Activated CD4-positive, alpha-beta T cell treated with anti-CD3 and anti-CD28 coated beads, Interleukin-2, amount 50 U/mL, for 4 hours (primary cell): ENCODE data around the gene ARL14EPL.

Source experiments
- DNase-seq, 2 experiments: peaks; one replicate each; pipeline ENCODE4 v3.0.0-alpha.2; 2020

ARL14EPL gene

DNA sequence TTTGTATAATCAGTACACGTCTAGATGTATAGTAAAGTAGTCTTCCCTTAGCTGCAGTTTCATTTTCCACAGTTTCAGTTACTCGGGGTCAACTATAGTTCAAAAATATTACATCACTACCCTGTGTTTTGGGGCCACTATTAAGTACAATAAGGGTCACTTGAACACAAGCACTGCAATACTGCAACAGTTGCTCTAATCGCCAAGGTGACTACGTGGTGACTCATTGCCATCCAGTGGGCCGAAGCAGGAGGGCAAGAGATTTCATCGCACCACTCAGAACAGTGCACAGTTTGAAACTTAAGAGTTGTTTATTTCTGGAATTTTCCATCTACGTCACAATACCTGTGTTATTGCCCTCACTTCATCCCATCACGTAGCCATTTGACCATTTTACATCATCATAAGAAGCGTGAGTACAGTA is at the start of gene ARL14EPL:
TSS of gene ARL14EPL (plus strand) at position 379 of the 424 bp plus-strand sequence. CDS start 18,994 bp downstream, outside the sequence.
- no peak for DNase-seq

- DNase-seq: no peak
These were observed 48.8 kb upstream of the ARL14EPL start for GRCh38 chr5:115983519-115983918.

- no peak for DNase-seq
These were observed 46.2 kb upstream of the ARL14EPL start for GRCh38 chr5:115985802-115986757.

- DNase-seq: no peak
These were observed 44.3 kb upstream of the ARL14EPL start for GRCh38 chr5:115988002-115988401.

DNA sequence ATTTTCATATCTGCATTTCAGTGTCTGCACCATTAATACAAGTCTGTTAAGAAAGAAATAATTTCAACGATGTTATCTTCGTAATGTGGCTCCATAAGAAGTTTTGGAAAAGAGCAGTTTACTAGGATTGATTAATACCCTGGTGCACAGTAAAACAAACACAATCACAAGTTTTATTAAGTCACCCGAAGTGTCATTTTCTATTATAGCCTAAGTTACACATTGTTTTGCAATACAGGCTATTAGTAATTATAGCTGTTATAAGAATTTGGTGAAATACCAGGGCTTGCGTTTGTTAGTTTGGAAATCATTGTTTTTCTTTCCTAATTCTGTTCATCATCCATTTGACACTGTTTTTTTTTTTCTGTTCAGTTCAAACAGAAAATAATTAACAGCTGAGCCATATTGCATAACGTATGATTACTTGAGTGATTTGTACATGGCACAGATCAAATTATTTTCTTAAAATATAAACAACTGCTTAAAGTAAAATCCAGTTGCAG is 39.4 kb upstream of the ARL14EPL start:
- DNase-seq: no peak

DNA sequence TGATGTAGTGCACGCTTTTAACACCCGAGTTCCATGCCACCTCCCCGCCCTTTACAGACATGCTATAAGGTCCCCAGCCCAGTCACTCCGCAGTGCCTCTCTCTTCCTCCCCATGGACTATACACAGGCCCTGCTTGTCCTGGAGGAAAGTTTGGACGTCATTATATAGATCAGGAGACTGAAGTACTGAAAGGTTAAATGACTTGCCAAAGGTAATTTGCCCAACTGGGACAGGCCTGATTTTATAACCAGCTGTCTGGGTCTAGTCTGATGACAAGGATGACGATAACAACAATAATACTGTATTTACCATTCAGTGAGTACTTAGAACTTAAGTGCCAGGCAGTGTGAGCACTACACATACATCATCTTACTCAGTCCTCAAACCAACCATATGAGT is 36.9 kb upstream of the ARL14EPL start:
- DNase-seq: no peak

- no peak for DNase-seq
These were observed 30.0 kb upstream of the ARL14EPL start for GRCh38 chr5:116002116-116002906.

GRCh38 chr5:116004248-116004647 is 28.0 kb upstream of the ARL14EPL start:
- DNase-seq: no peak

- no peak for DNase-seq
These were observed 22.5 kb upstream of the ARL14EPL start for GRCh38 chr5:116009806-116010205.

GRCh38 chr5:116011046-116011445 is 21.2 kb upstream of the ARL14EPL start:
- DNase-seq: no peak

GRCh38 chr5:116013207-116013785 is 19.0 kb upstream of the ARL14EPL start:
- no peak for DNase-seq

DNA sequence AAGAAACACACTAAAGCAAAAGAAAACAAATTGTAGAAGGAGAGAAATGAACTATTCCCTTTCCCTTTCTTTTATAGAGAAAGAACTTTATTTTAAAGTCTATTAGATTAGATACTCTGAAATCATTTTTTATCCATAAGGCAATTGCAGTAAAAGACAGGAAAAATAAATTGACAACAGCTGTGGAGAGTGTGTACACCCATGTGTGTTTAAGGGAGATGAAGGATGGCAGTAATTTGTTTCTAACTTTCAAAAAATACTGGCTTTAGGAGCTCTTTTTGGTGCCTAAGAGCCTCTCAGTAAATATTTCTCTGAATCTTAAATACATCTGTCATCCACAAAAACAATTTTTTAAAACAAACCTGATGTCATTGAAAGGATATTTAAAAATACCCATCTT is 18.3 kb upstream of the ARL14EPL start:
- no peak for DNase-seq

GRCh38 chr5:116023619-116024018 is 8.7 kb upstream of the ARL14EPL start:
- DNase-seq: no peak

- DNase-seq: no peak
These were observed 6.4 kb upstream of the ARL14EPL start for GRCh38 chr5:116025866-116026265.

GRCh38 chr5:116032991-116033390 is 719 bp downstream of the ARL14EPL start:
- no peak for DNase-seq

- no peak for DNase-seq
These were observed 2.9 kb downstream of the ARL14EPL start for GRCh38 chr5:116035123-116035522.

DNA sequence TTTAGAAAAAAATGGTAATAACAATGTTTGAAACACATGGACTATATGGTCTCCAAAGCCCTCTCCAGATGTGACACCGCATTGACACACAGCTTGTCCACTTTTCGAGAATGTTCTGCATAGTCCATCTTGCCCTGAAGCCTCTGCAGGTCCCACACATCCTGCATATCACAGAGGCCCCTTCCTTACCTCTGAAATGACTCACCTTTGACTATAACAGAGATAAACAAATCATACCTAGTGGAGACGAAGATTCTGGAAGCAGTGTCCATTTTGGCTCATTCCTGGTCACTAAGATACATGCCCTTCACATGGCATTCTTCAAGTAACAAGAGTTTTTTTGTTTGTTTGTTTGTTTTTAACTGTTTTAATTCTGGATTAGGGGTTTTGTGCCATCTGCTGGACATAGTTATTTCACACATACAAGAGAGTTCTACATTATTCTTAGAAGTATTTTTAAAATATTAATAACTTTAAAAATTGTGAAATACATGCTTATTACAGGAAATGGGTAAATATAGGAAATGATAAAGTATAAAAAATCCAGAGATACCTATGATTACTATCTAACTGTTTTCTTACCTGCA is 5.1 kb downstream of the ARL14EPL start:
- no peak for DNase-seq

GRCh38 chr5:116038817-116039216 is 6.5 kb downstream of the ARL14EPL start:
- DNase-seq: no peak

- DNase-seq: no peak
These were observed 10.1 kb downstream of the ARL14EPL start for GRCh38 chr5:116042375-116042774.

GRCh38 chr5:116044073-116044472 is 11.8 kb downstream of the ARL14EPL start:
- DNase-seq: no peak

DNA sequence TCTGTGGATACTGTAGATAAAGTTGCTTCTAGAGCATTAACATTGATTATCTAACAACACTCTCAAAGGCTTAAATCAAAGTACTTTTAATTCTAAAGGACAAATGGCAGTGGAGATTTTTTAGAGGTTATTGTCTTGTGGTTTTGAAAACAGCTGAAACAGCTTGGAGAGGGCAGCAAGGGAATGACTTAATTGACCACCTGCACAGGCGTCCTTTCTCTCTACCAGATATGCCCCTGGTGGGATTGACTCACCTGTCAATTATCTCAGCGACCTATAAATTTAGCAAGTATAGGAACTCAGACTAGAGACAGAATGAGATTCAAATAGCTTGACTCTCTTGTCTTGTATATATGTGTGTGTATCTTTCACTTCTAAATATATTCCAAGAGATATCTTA is 13.5 kb downstream of the ARL14EPL start:
- DNase-seq: no peak

- no peak for DNase-seq
These were observed 14.0 kb downstream of the ARL14EPL start for GRCh38 chr5:116046261-116046660.

DNA sequence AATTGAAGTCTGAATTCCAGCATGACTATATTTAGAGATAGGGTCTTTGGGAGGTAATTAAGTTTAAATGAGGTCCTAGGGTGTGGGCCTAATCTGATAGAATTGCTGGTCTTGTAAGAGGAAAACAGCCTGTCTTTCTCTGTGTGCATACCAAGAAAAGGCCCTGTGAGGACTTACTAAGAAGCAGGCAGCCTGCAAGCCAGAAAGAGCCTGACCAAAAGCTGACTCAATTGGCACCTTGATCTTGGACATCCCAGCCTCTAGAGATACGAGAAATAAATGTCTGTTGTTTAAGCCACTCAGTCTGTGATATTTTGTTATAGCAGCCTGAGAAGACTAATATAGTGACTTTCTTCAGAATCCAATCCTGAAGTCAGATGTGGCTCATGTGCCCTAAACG is 14.6 kb downstream of the ARL14EPL start:
- no peak for DNase-seq
